Brain microvascular endothelial cell (primary cell): ENCODE results near the gene GRSF1.
"Not testable (repeated sequence)": the region's sequence is repeated elsewhere in the genome, so short reads cannot be mapped to it uniquely, and the experiment has no call there.

Experiments used
- DNase-seq: peaks from one replicate; pipeline ENCODE4 v3.0.0-alpha.2; 2020
- H3K27ac ChIP-seq: fragments of 250-450 bp; sonication (Bioruptor Pico); 2 replicates; pipeline ENCODE4 v1.5.1; 2020; ENCODE audit warnings: mild to moderate bottlenecking, moderate library complexity
- H3K27me3 ChIP-seq: fragments of 250-450 bp; sonication (Bioruptor Pico); replicated peaks from 2 replicates; pipeline ENCODE4 v1.5.1; 2020; ENCODE audit warnings: mild to moderate bottlenecking
- H3K36me3 ChIP-seq: fragments of 250-450 bp; sonication (Bioruptor Pico); replicated peaks from 2 replicates; pipeline ENCODE4 v1.5.1; 2020; ENCODE audit warnings: mild to moderate bottlenecking
- H3K4me3 ChIP-seq: 2 replicates; pipeline ENCODE4 v1.5.1; 2011; ENCODE audit warnings: low read depth, mild to moderate bottlenecking, control low read depth, low read length, moderate library complexity
- CTCF ChIP-seq: IDR thresholded peaks from 2 replicates; pipeline ENCODE4 v1.5.1; 2011; ENCODE audit warnings: low read depth, mild to moderate bottlenecking, moderate library complexity, low read length, control low read depth, inconsistent platforms; ENCODE audit errors: missing control alignments
- in situ Hi-C: cut with HindIII; loops from 2 replicates; pipeline ENCODE4 v1.10.0; 2017; ENCODE audit warnings: low sequenced_read_pairs, low pct_ligation_motif_present

The GRSF1 gene

GRCh38 chr4:70787496-70787895 lies 52.2 kb downstream of the GRSF1 start:
- no peaks in the 10 kb centered on the region for H3K27me3 ChIP-seq
- H3K4me3 ChIP-seq: no peak overlapping the region
- TF ChIP-seq CTCF: no peak
- in situ Hi-C loops: no loop called here
- no peak for DNase-seq
- H3K36me3 ChIP-seq: peaks cover 16% of the 10 kb centered on the region
- no peak overlapping the region for H3K27ac ChIP-seq

- DNase-seq: no peak
- in situ Hi-C loops: no loop called here
- TF ChIP-seq CTCF: no peak
- Histone ChIP-seq H3K27me3 (no peaks in the 10 kb centered on the region), H3K27ac (no peak overlapping the region), H3K4me3 (no peak overlapping the region), H3K36me3 (peaks cover 18% of the 10 kb centered on the region)
These were observed 56.6 kb downstream of the GRSF1 start for GRCh38 chr4:70783096-70783495.

DNA sequence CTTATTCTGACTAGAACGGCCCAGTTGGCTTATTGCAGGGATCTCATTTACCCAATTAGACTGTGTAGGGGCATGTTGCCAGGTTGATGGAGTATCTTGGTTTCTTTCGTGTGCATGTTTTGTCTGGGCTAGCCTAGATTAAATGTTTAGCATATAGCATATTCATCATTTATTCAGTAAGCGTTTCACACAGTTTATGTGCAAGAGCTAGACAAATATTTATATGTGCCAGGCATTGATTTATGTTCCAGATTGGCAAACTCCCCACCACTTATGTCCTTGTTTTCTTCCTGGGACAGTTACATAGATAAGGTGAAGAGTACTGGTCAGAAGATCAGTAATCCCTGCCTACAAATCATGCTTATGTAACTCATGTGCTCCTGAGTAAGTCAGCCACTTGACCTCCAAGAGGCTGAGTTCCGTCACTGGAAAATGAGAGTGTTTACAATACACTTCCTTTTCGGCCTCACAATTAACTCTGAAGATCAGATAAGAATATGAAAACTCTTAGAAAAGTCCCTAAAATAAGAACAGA lies 60.7 kb downstream of the GRSF1 start:
- DNase-seq: no peak
- peaks cover 15% of the 10 kb centered on the region for H3K36me3 ChIP-seq

DNA sequence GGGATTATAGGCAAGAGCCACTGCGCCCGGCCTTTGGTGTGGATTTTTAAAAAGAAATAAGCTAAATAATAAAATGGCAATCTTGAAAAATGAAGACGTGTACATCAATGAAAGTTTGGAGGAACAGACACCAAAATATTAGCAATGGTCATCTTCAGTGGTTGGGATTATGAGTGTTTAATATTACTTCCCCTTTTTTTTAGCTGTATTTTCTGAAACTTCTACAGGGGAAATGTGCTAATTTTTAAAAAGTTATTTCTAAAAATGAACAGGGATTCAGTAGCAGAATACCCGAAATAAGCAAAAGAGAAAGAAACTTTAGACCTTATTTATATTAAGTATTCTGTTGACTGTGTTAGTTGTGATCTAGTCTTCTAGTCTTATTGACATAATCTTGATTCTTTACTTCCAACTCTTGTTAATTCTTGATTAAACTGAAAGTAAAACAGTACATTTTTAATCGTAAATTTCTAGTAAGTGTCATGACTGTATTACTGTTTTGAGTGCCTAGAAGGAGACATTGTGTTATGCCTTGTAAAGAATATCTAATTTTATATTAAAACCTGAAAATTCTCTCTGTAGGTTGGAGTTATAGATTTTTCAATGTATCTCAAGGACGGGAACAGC lies 66.6 kb downstream of the GRSF1 start:
- no peak for TF ChIP-seq CTCF
- H3K27ac ChIP-seq: no peak overlapping the region
- peaks cover 27% of the 10 kb centered on the region for H3K36me3 ChIP-seq
- H3K27me3 ChIP-seq: no peaks in the 10 kb centered on the region
- in situ Hi-C loops: no loop called here
- no peak for DNase-seq
- H3K4me3 ChIP-seq: no peak overlapping the region

More for the DNA sequence above, 60.7 kb downstream of the GRSF1 start:
- Histone ChIP-seq H3K27me3 (no peaks in the 10 kb centered on the region), H3K27ac (no peak overlapping the region), H3K4me3 (no peak overlapping the region)
- TF ChIP-seq CTCF: no peak
- in situ Hi-C loops: no loop called here

- H3K36me3 ChIP-seq: peaks cover 31% of the 10 kb centered on the region
- in situ Hi-C loops, H3K4me3 ChIP-seq, H3K27ac ChIP-seq, H3K27me3 ChIP-seq, DNase-seq: not testable (repeated sequence)
These were observed 70.3 kb downstream of the GRSF1 start for GRCh38 chr4:70769396-70769795.

DNA sequence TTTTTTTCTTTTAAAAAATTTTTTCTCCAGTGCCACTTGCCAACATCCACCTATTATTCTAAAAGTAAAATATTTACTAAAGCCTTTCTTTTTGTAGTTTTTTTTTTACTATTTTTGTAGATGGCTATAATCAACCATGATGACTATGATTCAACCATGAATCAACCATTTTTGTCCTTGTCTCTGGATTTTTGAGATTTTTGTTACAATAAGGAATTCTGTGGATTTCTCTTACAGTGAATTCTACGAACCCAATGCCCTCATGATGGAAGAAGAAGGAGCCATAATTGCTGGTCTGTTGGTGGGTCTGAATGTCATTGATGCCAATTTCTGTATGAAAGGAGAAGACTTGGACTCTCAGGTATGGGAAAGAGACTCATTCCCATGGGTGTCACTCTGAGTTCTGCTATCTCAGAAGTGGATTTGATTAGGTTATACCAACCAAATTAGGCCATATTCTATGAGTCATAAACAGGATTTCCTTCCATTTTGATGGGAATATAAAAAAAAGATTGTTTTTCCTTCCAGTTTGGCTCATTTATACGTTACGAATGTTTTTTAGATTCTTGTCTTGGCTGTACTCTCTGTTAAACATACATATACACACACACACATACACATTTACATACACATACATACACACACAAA lies 71.3 kb downstream of the GRSF1 start:
- no peak for TF ChIP-seq CTCF
- Histone ChIP-seq H3K27me3 (no peaks in the 10 kb centered on the region), H3K4me3 (no peak overlapping the region), H3K36me3 (peaks cover 37% of the 10 kb centered on the region), H3K27ac (peak overlapping the region; percentile 69)
- in situ Hi-C loops: no loop called here
- DNase-seq: peak; percentile 8
